Kidney (tissue), 14 donors: Measurements from ENCODE around the gene TFG. TPM values are rescaled to one million over a fixed set of nuclear protein-coding genes. Genes with fewer than 3 reads are reported as not detected.

Experiments used
- DNase-seq, 5 donors: peaks; one replicate each; pipeline ENCODE4 v3.0.0-alpha.2; 2013 to 2020
- FAIRE-seq: peaks from 2 replicates; lab custom pipeline; 2012; peaks lifted over from hg19 to GRCh38; lab: Jason Lieb, UNC
- H3K27ac ChIP-seq, 2 donors: one replicate each; pipeline ENCODE4 v1.7.0; 2013; ENCODE audit warnings: low read depth in 2 of 2, low read length in 2 of 2, inconsistent platforms in 1 of 2
- H3K27me3 ChIP-seq: one replicate; pipeline ENCODE4 v1.7.1; 2013; ENCODE audit warnings: low read length, inconsistent platforms; ENCODE audit not compliant: control insufficient read depth, insufficient read depth
- H3K36me3 ChIP-seq, 3 donors: one replicate each; pipeline versions ENCODE4 v1.7.0 to v1.7.1; 2013; ENCODE audit warnings: low read length in 3 of 3, control low read depth in 1 of 3, inconsistent platforms in 1 of 3; ENCODE audit not compliant: insufficient read depth in 3 of 3, control insufficient read depth in 2 of 3
- H3K4me1 ChIP-seq, 3 donors: one replicate each; pipeline versions ENCODE4 v1.7.0 to v1.7.1; 2013; ENCODE audit warnings: low read length in 3 of 3, inconsistent platforms in 1 of 3, low read depth in 1 of 3; ENCODE audit not compliant: control insufficient read depth in 2 of 3, insufficient read depth in 2 of 3
- H3K4me3 ChIP-seq, 3 donors: one replicate each; pipeline versions ENCODE4 v1.7.0 to v1.8.1; 2013; ENCODE audit warnings: low read length in 3 of 3, control low read depth in 1 of 3, inconsistent platforms in 1 of 3
- H3K9ac ChIP-seq, 3 donors: one replicate each; pipeline versions ENCODE4 v1.7.0 to v1.7.1; 2013; ENCODE audit warnings: low read length in 3 of 3, control low read depth in 1 of 3, inconsistent platforms in 1 of 3
- H3K9me3 ChIP-seq, 3 donors: one replicate each; pipeline versions ENCODE4 v1.7.0 to v1.7.1; 2013; ENCODE audit warnings: low read length in 3 of 3, control low read depth in 1 of 3, inconsistent platforms in 1 of 3; ENCODE audit not compliant: control insufficient read depth in 2 of 3, insufficient read depth in 1 of 3
- CTCF ChIP-seq: IDR thresholded peaks from 3 replicates; pipeline ENCODE4 v1.5.1; 2012; ENCODE audit warnings: mild to moderate bottlenecking, moderate library complexity, borderline replicate concordance; ENCODE audit not compliant: insufficient read depth; ENCODE audit errors: extremely low read depth
- intact Hi-C: fragments of 100-400 bp; cut with DNase I; formaldehyde crosslinking; loops from one replicate; pipeline ENCODE4 v1.11.1; 2022
- polyA plus RNA-seq: library from polyadenylated mRNA; stranded (reverse); fragments of 350-450 nt; fragmentation: Illumina TruSeq; extraction: RNeasy Lipid Tissue Mini Kit (QIAGEN cat#74804); gene quantifications from one replicate; pipeline ENCODE4 v1.2.3, GENCODE V29; 2014; ENCODE audit warnings: low read depth, low replicate concordance; ENCODE audit not compliant: insufficient read depth
- total RNA-seq: library from RNA; stranded (reverse); fragmentation: NEBNext Ultra II Directional; extraction: Animal tissue kit (Norgen Biotek cat#: 25700); gene quantifications from one replicate; pipeline ENCODE4 v1.2.1, GENCODE V29; 2021
- donor health status: control.
- donor health status: control.
- donor health status: control.
- donor health status: control.
- donor health status: control.
- donor health status: DM: yes; HTN: yes; CAD: no.
- donor health status: Normal renal cell carcinoma (clear cell type).

TFG gene
- total and polyA plus RNA-seq, 2 donors from 2014 or later = 84.8 to 86.2 TPM

- H3K4me1 ChIP-seq = no peaks in the 10 kb centered on the region
- TF ChIP-seq CTCF = no peak
- FAIRE-seq = no peak
- H3K4me3 ChIP-seq = no peak overlapping the region
- H3K9ac ChIP-seq = no peak overlapping the region
- no peaks in the 10 kb centered on the region for H3K36me3 ChIP-seq
- no peaks in the 10 kb centered on the region for H3K27me3 ChIP-seq
- DNase-seq = no peak
- no peaks in the 10 kb centered on the region for H3K9me3 ChIP-seq
- intact Hi-C loops = no loop called here
- no peak overlapping the region for H3K27ac ChIP-seq
Observed at GRCh38 chr3:100775226-100775625, 65.9 kb downstream of the TFG start.

- TF ChIP-seq CTCF = no peak
- H3K4me3 ChIP-seq = no peak overlapping the region
- FAIRE-seq (no peak), DNase-seq (no peak)
- intact Hi-C loops = no loop called here
- H3K36me3 ChIP-seq = no peaks in the 10 kb centered on the region
- no peak overlapping the region for H3K27ac ChIP-seq
- no peaks in the 10 kb centered on the region for H3K4me1 ChIP-seq
- H3K27me3 ChIP-seq = no peaks in the 10 kb centered on the region
- no peaks in the 10 kb centered on the region for H3K9me3 ChIP-seq
- no peak overlapping the region for H3K9ac ChIP-seq
Observed at GRCh38 chr3:100775669-100776068, 66.4 kb downstream of the TFG start.

GRCh38 chr3:100776097-100776729 lies 66.9 kb downstream of the TFG start:
- TF ChIP-seq CTCF = no peak
- Histone ChIP-seq H3K9me3 (no peaks in the 10 kb centered on the region), H3K9ac (no peak overlapping the region), H3K27ac (no peak overlapping the region), H3K27me3 (no peaks in the 10 kb centered on the region), H3K4me1 (no peaks in the 10 kb centered on the region), H3K36me3 (no peaks in the 10 kb centered on the region), H3K4me3 (no peak overlapping the region)
- FAIRE-seq = no peak
- intact Hi-C loops = no loop called here
- DNase-seq = no peak

- Histone ChIP-seq H3K9ac (no peak overlapping the region), H3K27me3 (no peaks in the 10 kb centered on the region), H3K27ac (no peak overlapping the region), H3K9me3 (no peaks in the 10 kb centered on the region), H3K4me3 (no peak overlapping the region), H3K4me1 (no peaks in the 10 kb centered on the region), H3K36me3 (no peaks in the 10 kb centered on the region)
- DNase-seq (no peak), FAIRE-seq (no peak)
- TF ChIP-seq CTCF = no peak
- intact Hi-C loops = no loop called here
Observed at GRCh38 chr3:100776746-100777145, 67.5 kb downstream of the TFG start.
